HG03196 (cell line): ENCODE data around the gene ETS1.

Source experiments
- ATAC-seq: cut with Tn5 transposase; IDR thresholded peaks from one replicate; pipeline ENCODE4 v1.9.1; 2021; ENCODE audit not compliant: unreplicated experiment

Gene ETS1

GRCh38 chr11:128587415-128587814 lies at the start of gene ETS1:
TSS of gene ETS1 (minus strand) at chr11:128587558. CDS start at chr11:128573130, 14,428 bp downstream.
- ATAC-seq, result no peak

- ATAC-seq, result no peak
Measured at GRCh38 chr11:128634395-128634794, 47.0 kb upstream of the ETS1 start.

GRCh38 chr11:128633384-128633965 lies 46.1 kb upstream of the ETS1 start:
- ATAC-seq, result no peak

- ATAC-seq, result no peak
Measured at GRCh38 chr11:128632141-128632791, 44.9 kb upstream of the ETS1 start.

- ATAC-seq, result peak; percentile 51
Measured at GRCh38 chr11:128630367-128631230, 43.2 kb upstream of the ETS1 start.

- ATAC-seq, result no peak
Measured at GRCh38 chr11:128629516-128630106, 42.3 kb upstream of the ETS1 start.

GRCh38 chr11:128628686-128629085 lies 41.3 kb upstream of the ETS1 start:
- ATAC-seq, result peak; percentile 24

GRCh38 chr11:128628325-128628673 lies 40.9 kb upstream of the ETS1 start:
- peak; percentile 31 for ATAC-seq

- ATAC-seq, result peak; percentile 46
Measured at GRCh38 chr11:128627666-128628324, 40.4 kb upstream of the ETS1 start.

GRCh38 chr11:128626913-128627665 lies 39.7 kb upstream of the ETS1 start:
- ATAC-seq, result no peak

GRCh38 chr11:128625746-128626145 lies 38.4 kb upstream of the ETS1 start:
- ATAC-seq, result no peak

- no peak for ATAC-seq
Measured at GRCh38 chr11:128625326-128625725, 38.0 kb upstream of the ETS1 start.

- ATAC-seq, result peak; percentile 48
Measured at GRCh38 chr11:128624269-128625175, 37.2 kb upstream of the ETS1 start.

- no peak for ATAC-seq
Measured at GRCh38 chr11:128623091-128623490, 35.7 kb upstream of the ETS1 start.

- no peak for ATAC-seq
Measured at GRCh38 chr11:128621601-128622501, 34.5 kb upstream of the ETS1 start.

GRCh38 chr11:128620309-128621100 lies 33.1 kb upstream of the ETS1 start:
- no peak for ATAC-seq

- no peak for ATAC-seq
Measured at GRCh38 chr11:128619540-128620308, 32.4 kb upstream of the ETS1 start.
